HCT116 (cell line): ENCODE data around the gene DDX41.

Experiments used
- CBX3 ChIP-seq: IDR thresholded peaks from 2 replicates; pipeline ENCODE4 v1.6.1; 2012; ENCODE audit warnings: low read depth
- EGR1 ChIP-seq: IDR thresholded peaks from 2 replicates; pipeline ENCODE4 v1.6.1; 2012; ENCODE audit warnings: low read depth
- EZH2 ChIP-seq: fragments of 200-600 bp; sonication (generic); IDR thresholded peaks from 2 replicates; pipeline ENCODE4 v1.6.1; 2017; ENCODE audit warnings: antibody characterized with exemption, mixed run types
- EZH2phosphoT487 ChIP-seq: fragments of 200-600 bp; IDR thresholded peaks from 2 replicates; pipeline ENCODE4 v1.6.1; 2018; ENCODE audit warnings: antibody characterized with exemption, borderline replicate concordance
- POLR2A ChIP-seq: IDR thresholded peaks from 2 replicates; pipeline ENCODE4 v1.7.0; 2011; ENCODE audit warnings: borderline replicate concordance; ENCODE audit not compliant: insufficient read depth, insufficient read length; ENCODE audit errors: extremely low read depth
- POLR2AphosphoS5 ChIP-seq: IDR thresholded peaks from 2 replicates; pipeline ENCODE4 v1.6.1; 2011; ENCODE audit warnings: mild to moderate bottlenecking, low read depth, low read length, moderate library complexity
- RAD21 ChIP-seq: IDR thresholded peaks from 2 replicates; pipeline ENCODE4 v1.6.1; 2012; ENCODE audit warnings: low read depth, mild to moderate bottlenecking
- TCF7L2 ChIP-seq: IDR thresholded peaks from 2 replicates; pipeline ENCODE4 v1.7.0; 2011; ENCODE audit warnings: borderline replicate concordance, inconsistent platforms; ENCODE audit not compliant: insufficient read depth, insufficient read length; ENCODE audit errors: extremely low read depth
- YY1 ChIP-seq: IDR thresholded peaks from 2 replicates; pipeline ENCODE4 v1.6.1; 2011; ENCODE audit warnings: low read length, low read depth, moderate library complexity, mild to moderate bottlenecking; ENCODE audit not compliant: insufficient replicate concordance; ENCODE audit errors: extremely low read depth
- ZNF274 ChIP-seq: fragments of 200-500 bp; sonication (Bioruptor generic); IDR thresholded peaks from 2 replicates; pipeline ENCODE4 v1.6.1; 2014; ENCODE audit warnings: mild to moderate bottlenecking, low read depth, low read length, inconsistent platforms
- TF ChIP-seq, protein P1 (sequence below), 3 experiments: fragments of 200-600 bp in 1 of 3; sonication (generic) in 1 of 3; IDR thresholded peaks in 2 of 3; conservative IDR thresholded peaks in 1 of 3; 2 replicates each; pipeline ENCODE4 v1.5.1; 2012 to 2017; ENCODE audit warnings: low read depth in 2 of 3, low read length in 2 of 3, antibody characterized with exemption in 1 of 3, borderline replicate concordance in 1 of 3, control low read depth in 1 of 3, mild to moderate bottlenecking in 1 of 3, mixed read lengths in 1 of 3, mixed run types in 1 of 3, moderate library complexity in 1 of 3; ENCODE audit not compliant: insufficient read depth in 1 of 3
- TF ChIP-seq, protein P2 (sequence below): IDR thresholded peaks from 2 replicates; pipeline ENCODE4 v1.6.1; 2012; ENCODE audit warnings: low read depth

DNA sequence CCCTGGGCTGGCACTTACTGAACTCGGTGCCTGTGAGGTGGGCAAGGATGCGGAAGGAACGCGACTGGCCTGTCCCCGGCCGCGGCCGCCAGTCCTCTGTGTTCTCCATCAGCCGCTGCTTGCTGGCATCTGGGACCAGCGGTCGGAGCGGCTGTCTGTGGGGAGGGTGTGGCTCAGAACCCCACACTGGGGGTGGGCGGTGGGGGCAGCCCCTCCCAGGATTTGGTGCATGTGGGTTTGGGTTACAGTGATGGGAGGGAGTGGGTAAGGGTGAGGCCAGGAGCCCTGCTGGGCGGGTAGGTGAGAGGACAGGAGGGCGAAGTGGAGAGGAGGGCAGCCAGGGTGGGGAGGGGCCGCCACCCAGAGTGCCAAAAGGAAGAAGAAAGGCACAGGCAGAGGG lies 25.8 kb downstream of the DDX41 start:
- TF ChIP-seq, protein P1, sequence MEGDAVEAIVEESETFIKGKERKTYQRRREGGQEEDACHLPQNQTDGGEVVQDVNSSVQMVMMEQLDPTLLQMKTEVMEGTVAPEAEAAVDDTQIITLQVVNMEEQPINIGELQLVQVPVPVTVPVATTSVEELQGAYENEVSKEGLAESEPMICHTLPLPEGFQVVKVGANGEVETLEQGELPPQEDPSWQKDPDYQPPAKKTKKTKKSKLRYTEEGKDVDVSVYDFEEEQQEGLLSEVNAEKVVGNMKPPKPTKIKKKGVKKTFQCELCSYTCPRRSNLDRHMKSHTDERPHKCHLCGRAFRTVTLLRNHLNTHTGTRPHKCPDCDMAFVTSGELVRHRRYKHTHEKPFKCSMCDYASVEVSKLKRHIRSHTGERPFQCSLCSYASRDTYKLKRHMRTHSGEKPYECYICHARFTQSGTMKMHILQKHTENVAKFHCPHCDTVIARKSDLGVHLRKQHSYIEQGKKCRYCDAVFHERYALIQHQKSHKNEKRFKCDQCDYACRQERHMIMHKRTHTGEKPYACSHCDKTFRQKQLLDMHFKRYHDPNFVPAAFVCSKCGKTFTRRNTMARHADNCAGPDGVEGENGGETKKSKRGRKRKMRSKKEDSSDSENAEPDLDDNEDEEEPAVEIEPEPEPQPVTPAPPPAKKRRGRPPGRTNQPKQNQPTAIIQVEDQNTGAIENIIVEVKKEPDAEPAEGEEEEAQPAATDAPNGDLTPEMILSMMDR (IDR thresholded peaks at IDR 0.05 in 2 of 3, conservative IDR thresholded peaks at IDR 0.05 in 1 of 3; ENCODE audit: borderline replicate concordance in 1 of 3, insufficient read depth in 1 of 3, low read depth in 2 of 3, low read length in 2 of 3), result no peak
- TF ChIP-seq EZH2 (no peak), RAD21 (no peak), CBX3 (no peak), YY1 (no peak), EZH2phosphoT487 (no peak), POLR2A (no peak), POLR2AphosphoS5 (no peak), ZNF274 (no peak), TCF7L2 (no peak), EGR1 (no peak)
- TF ChIP-seq, protein P2, sequence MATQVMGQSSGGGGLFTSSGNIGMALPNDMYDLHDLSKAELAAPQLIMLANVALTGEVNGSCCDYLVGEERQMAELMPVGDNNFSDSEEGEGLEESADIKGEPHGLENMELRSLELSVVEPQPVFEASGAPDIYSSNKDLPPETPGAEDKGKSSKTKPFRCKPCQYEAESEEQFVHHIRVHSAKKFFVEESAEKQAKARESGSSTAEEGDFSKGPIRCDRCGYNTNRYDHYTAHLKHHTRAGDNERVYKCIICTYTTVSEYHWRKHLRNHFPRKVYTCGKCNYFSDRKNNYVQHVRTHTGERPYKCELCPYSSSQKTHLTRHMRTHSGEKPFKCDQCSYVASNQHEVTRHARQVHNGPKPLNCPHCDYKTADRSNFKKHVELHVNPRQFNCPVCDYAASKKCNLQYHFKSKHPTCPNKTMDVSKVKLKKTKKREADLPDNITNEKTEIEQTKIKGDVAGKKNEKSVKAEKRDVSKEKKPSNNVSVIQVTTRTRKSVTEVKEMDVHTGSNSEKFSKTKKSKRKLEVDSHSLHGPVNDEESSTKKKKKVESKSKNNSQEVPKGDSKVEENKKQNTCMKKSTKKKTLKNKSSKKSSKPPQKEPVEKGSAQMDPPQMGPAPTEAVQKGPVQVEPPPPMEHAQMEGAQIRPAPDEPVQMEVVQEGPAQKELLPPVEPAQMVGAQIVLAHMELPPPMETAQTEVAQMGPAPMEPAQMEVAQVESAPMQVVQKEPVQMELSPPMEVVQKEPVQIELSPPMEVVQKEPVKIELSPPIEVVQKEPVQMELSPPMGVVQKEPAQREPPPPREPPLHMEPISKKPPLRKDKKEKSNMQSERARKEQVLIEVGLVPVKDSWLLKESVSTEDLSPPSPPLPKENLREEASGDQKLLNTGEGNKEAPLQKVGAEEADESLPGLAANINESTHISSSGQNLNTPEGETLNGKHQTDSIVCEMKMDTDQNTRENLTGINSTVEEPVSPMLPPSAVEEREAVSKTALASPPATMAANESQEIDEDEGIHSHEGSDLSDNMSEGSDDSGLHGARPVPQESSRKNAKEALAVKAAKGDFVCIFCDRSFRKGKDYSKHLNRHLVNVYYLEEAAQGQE, result no peak
